IPS DF 19.7 (cell line): ENCODE data around the gene TMEM263.

Experiments used
- DNase-seq: peaks from one replicate; pipeline ENCODE4 v3.0.0-alpha.2; 2013; ENCODE audit warnings: low read depth, low spot score

Gene TMEM263

GRCh38 chr12:106947461-106947860 is 8.2 kb upstream of the TMEM263 start:
- DNase-seq = no peak

- DNase-seq = no peak
Measured at GRCh38 chr12:106950591-106950990, 5.1 kb upstream of the TMEM263 start.

- no peak for DNase-seq
Measured at GRCh38 chr12:106953352-106954250, 2.1 kb upstream of the TMEM263 start.

GRCh38 chr12:106954462-106955376 is 988 bp upstream of the TMEM263 start:
- DNase-seq = no peak

GRCh38 chr12:106956048-106956578 is 406 bp downstream of the TMEM263 start:
- DNase-seq = no peak

GRCh38 chr12:106957583-106957982 is 1.9 kb downstream of the TMEM263 start:
- DNase-seq = no peak

GRCh38 chr12:106960443-106960842 is 4.7 kb downstream of the TMEM263 start:
- DNase-seq = no peak

- no peak for DNase-seq
Measured at GRCh38 chr12:106962286-106962685, 6.6 kb downstream of the TMEM263 start.

- DNase-seq = no peak
Measured at GRCh38 chr12:106964526-106964925, 8.8 kb downstream of the TMEM263 start.

GRCh38 chr12:106971065-106971464 is 15.4 kb downstream of the TMEM263 start:
- no peak for DNase-seq

- DNase-seq = no peak
Measured at GRCh38 chr12:106973545-106973944, 17.8 kb downstream of the TMEM263 start.

- no peak for DNase-seq
Measured at GRCh38 chr12:106974511-106974910, 18.8 kb downstream of the TMEM263 start.

- DNase-seq = no peak
Measured at GRCh38 chr12:106975098-106975497, 19.4 kb downstream of the TMEM263 start.

- DNase-seq = no peak
Measured at GRCh38 chr12:106975993-106976658, 20.4 kb downstream of the TMEM263 start.

- no peak for DNase-seq
Measured at GRCh38 chr12:106976668-106977067, 21.0 kb downstream of the TMEM263 start.

- no peak for DNase-seq
Measured at GRCh38 chr12:106978035-106978800, 22.5 kb downstream of the TMEM263 start.

- no peak for DNase-seq
Measured at GRCh38 chr12:106980944-106981343, 25.2 kb downstream of the TMEM263 start.

GRCh38 chr12:106981788-106982187 is 26.1 kb downstream of the TMEM263 start:
- DNase-seq = no peak

- DNase-seq = no peak
Measured at GRCh38 chr12:106982229-106982628, 26.5 kb downstream of the TMEM263 start.

GRCh38 chr12:106984588-106985137 is 29.0 kb downstream of the TMEM263 start:
- DNase-seq = no peak

GRCh38 chr12:106985479-106985878 is 29.8 kb downstream of the TMEM263 start:
- DNase-seq = no peak
